ENCODE measurements around the gene MOB3C. TPM values are rescaled to one million over a fixed set of nuclear protein-coding genes. Genes with fewer than 3 reads are reported as not detected.

Gene MOB3C
- polyA plus RNA-seq, 1 donor (not counting 4 experiments of a cell fraction or from before 2014, with no cell fraction given), result 18.4 TPM

DNA sequence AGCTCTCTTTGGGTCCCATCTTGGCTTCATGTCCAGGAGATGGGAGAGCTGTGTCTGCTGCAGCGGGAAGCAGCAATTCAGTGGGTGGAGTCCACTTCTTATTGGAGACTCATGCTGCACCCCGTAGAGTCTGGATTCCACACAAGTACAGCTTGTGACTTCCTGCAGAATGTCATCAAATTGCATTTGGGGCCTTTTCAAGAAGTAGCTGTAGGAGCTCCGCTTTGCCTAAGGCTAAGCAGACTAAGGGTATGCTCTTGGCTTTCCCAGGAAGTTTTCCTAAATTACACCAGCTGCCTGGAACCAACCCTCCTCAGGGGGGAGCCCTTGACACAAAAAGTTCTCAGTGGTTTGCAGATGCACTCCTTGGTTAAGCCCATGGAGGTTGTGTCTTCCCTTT is 5.7 kb upstream of the MOB3C start:
- H3K9me3 ChIP-seq (ENCODE audit: control insufficient read depth, low read depth, low read length), result no peaks in the 10 kb centered on the region
- TF ChIP-seq, protein P1, sequence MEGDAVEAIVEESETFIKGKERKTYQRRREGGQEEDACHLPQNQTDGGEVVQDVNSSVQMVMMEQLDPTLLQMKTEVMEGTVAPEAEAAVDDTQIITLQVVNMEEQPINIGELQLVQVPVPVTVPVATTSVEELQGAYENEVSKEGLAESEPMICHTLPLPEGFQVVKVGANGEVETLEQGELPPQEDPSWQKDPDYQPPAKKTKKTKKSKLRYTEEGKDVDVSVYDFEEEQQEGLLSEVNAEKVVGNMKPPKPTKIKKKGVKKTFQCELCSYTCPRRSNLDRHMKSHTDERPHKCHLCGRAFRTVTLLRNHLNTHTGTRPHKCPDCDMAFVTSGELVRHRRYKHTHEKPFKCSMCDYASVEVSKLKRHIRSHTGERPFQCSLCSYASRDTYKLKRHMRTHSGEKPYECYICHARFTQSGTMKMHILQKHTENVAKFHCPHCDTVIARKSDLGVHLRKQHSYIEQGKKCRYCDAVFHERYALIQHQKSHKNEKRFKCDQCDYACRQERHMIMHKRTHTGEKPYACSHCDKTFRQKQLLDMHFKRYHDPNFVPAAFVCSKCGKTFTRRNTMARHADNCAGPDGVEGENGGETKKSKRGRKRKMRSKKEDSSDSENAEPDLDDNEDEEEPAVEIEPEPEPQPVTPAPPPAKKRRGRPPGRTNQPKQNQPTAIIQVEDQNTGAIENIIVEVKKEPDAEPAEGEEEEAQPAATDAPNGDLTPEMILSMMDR (optimal IDR thresholded peaks at IDR 0.05 in 1 of 3, IDR thresholded peaks at IDR 0.05 in 1 of 3, conservative IDR thresholded peaks at IDR 0.05 in 1 of 3; ENCODE audit: extremely low read depth in 1 of 3, insufficient read depth in 2 of 3, low read length in 3 of 3), result peak; percentile 65 to 74 (median 74)
- no peak for TF ChIP-seq EZH2 (IDR thresholded peaks at IDR 0.05; ENCODE audit: low read length)
- no peak for DNase-seq (ENCODE audit: low read depth, low spot score)
- H3K4me2 ChIP-seq (ENCODE audit: control insufficient read depth, extremely low read depth, insufficient read depth, low read depth, low read length), result peak overlapping the region; percentile 7
- no peaks in the 10 kb centered on the region for H4K20me1 ChIP-seq (ENCODE audit: control insufficient read depth, extremely low read depth, insufficient read depth, low read length)
- no peaks in the 10 kb centered on the region for H3K36me3 ChIP-seq (ENCODE audit: control insufficient read depth in 2 of 2, extremely low read depth in 1 of 2, insufficient read depth in 2 of 2, low read length in 2 of 2)
- no peaks in the 10 kb centered on the region for H3K79me2 ChIP-seq (ENCODE audit: control insufficient read depth, insufficient read depth, low read length)
- peak; percentile 83 for FAIRE-seq
- dilution Hi-C loops (cut with MboI; ENCODE audit: extremely low pct_ligation_motif_present, low sequenced_read_pairs), result no loop called here
- H2AFZ ChIP-seq (ENCODE audit: control insufficient read depth, low read length), result peak overlapping the region; percentile 53
- H3K27me3 ChIP-seq (ENCODE audit: control insufficient read depth, extremely low read depth, insufficient read depth, low read length), result no peaks in the 10 kb centered on the region
- no peak overlapping the region for H3K4me3 ChIP-seq (ENCODE audit: control insufficient read depth in 2 of 3, extremely low read depth in 1 of 3, insufficient read depth in 2 of 3, low read depth in 1 of 3, low read length in 3 of 3)
- H3K9me1 ChIP-seq (ENCODE audit: control insufficient read depth, extremely low read depth, insufficient read depth, low read length), result no peaks in the 10 kb centered on the region
- H3K4me1 ChIP-seq (ENCODE audit: control insufficient read depth, extremely low read depth, insufficient read depth, low read length), result peaks cover 7% of the 10 kb centered on the region
- H3K27ac ChIP-seq (ENCODE audit: control insufficient read depth, insufficient read depth, low read length), result no peak overlapping the region
- H3K9ac ChIP-seq (ENCODE audit: control insufficient read depth, extremely low read depth, insufficient read depth, low read length), result no peak overlapping the region

DNA sequence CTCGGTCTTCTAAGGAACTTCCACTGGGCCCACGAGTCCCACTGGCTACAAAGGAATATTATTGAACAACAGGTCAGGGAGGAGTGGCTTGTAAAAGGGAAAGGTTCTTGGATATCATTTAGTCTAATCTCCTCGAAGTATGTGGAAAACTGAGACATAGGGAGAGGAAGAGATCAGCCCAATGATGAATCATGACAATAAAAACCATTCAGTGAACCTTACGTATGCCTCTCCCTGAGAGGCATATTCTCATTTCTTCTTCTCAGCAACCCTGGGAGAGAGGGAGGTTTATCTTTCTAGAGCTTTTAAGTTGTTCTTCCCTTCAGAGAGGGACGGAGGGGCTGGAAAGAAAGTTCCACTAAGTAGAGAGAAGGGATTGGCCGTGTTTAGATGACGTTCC is 5.3 kb upstream of the MOB3C start:
- Histone ChIP-seq H4K20me1 (ENCODE audit: control insufficient read depth, extremely low read depth, insufficient read depth, low read length) (no peaks in the 10 kb centered on the region), H3K4me2 (ENCODE audit: control insufficient read depth, extremely low read depth, insufficient read depth, low read depth, low read length) (peak overlapping the region; percentile 7), H3K79me2 (ENCODE audit: control insufficient read depth, insufficient read depth, low read length) (no peaks in the 10 kb centered on the region), H3K9me1 (ENCODE audit: control insufficient read depth, extremely low read depth, insufficient read depth, low read length) (no peaks in the 10 kb centered on the region), H3K27ac (ENCODE audit: control insufficient read depth, insufficient read depth, low read length) (no peak overlapping the region), H3K4me1 (ENCODE audit: control insufficient read depth, extremely low read depth, insufficient read depth, low read length) (peaks cover 7% of the 10 kb centered on the region), H3K27me3 (ENCODE audit: control insufficient read depth, extremely low read depth, insufficient read depth, low read length) (no peaks in the 10 kb centered on the region), H3K9ac (ENCODE audit: control insufficient read depth, extremely low read depth, insufficient read depth, low read length) (no peak overlapping the region), H3K36me3 (ENCODE audit: control insufficient read depth in 2 of 2, extremely low read depth in 1 of 2, insufficient read depth in 2 of 2, low read length in 2 of 2) (no peaks in the 10 kb centered on the region), H3K4me3 (ENCODE audit: control insufficient read depth in 2 of 3, extremely low read depth in 1 of 3, insufficient read depth in 2 of 3, low read depth in 1 of 3, low read length in 3 of 3) (no peak overlapping the region), H2AFZ (ENCODE audit: control insufficient read depth, low read length) (peak overlapping the region; percentile 53), H3K9me3 (ENCODE audit: control insufficient read depth, low read depth, low read length) (no peaks in the 10 kb centered on the region)
- FAIRE-seq, result no peak
- DNase-seq (ENCODE audit: low read depth, low spot score), result no peak
- TF ChIP-seq EZH2 (IDR thresholded peaks at IDR 0.05; ENCODE audit: low read length), result no peak
- TF ChIP-seq, protein P1 (optimal IDR thresholded peaks at IDR 0.05 in 1 of 3, IDR thresholded peaks at IDR 0.05 in 1 of 3, conservative IDR thresholded peaks at IDR 0.05 in 1 of 3; ENCODE audit: extremely low read depth in 1 of 3, insufficient read depth in 2 of 3, low read length in 3 of 3), result no peak
- dilution Hi-C loops (cut with MboI; ENCODE audit: extremely low pct_ligation_motif_present, low sequenced_read_pairs), result no loop called here
